HG03575 (cell line): ENCODE measurements around the gene TMEM158.

Source experiments
- ATAC-seq: cut with Tn5 transposase; IDR thresholded peaks from one replicate; pipeline ENCODE4 v1.9.1; 2021; ENCODE audit not compliant: unreplicated experiment, insufficient number of reproducible peaks, low FRiP score; ENCODE audit errors: extremely low read depth

Gene TMEM158

DNA sequence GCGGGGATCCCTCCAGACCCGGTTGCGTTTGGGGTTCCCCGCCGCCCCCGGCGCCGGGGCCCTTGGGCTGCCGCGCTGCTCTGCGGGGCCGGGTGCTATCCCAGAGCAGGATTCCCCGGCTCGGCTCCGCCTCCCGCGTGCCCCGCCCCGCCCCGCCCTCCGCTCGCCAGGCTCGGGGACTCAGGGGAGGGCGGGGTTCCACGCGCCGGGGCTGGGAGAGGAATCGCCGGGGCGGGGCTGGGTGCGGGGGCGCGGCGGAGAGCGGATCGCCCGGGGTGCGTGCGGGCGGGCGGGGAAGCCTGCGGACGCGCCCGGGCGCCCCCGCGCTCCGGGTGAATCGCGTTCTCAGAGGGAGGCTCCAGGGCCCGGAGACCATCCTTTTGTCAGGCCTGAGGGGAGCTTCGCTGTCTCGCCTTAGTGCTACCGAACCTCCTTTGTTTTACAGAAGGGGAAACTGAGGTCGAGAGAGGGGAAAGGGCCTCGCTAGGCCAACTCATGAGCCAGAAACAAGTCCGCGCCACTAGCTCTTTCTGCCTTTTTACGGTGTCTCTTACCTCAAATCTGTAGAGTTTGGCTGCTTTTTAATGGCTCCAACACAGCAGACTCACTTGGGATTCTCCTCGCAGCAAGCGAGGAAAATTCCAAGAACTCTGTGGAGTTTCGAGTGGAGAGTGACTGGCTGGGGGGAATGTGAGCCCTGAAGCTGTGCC lies at the start of gene TMEM158:
Gene TMEM158, minus strand, starts transcription at position 82 of the 710 bp plus-strand sequence. CDS start 260 bp downstream, outside the sequence.
- no peak for ATAC-seq

DNA sequence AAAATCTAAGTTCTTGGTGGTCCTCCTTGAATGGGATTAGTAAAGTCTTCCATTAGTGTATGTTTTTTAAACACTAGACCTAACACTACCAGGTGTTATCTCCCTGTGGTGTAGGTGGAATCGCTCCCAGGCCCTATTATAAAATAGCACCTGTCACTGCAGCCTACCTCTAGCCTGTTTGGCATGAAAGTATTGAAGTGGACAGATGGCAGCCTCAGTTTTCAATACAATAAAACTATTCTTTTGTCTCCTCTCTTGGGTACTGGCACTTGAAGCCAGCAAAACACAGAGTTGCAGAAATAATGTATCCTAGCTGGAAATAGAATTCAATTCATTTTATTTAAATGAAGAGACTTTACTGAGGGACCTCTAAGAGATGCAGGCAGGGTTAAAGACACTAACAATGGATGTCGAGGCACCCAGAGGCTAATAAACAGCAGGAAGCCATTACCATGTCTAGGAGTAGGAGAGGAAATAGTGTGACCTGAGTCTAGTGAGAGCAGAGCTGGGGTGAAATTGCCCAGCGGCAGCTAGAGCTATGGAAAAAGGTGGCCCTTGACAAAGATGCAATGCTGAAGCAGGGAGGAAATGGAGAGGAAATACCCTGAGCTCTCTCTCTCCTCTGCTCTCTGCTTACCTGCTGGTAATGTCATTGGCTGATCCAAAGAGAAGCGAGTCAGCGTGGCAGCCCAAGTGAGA lies 49.1 kb upstream of the TMEM158 start:
- ATAC-seq: no peak

DNA sequence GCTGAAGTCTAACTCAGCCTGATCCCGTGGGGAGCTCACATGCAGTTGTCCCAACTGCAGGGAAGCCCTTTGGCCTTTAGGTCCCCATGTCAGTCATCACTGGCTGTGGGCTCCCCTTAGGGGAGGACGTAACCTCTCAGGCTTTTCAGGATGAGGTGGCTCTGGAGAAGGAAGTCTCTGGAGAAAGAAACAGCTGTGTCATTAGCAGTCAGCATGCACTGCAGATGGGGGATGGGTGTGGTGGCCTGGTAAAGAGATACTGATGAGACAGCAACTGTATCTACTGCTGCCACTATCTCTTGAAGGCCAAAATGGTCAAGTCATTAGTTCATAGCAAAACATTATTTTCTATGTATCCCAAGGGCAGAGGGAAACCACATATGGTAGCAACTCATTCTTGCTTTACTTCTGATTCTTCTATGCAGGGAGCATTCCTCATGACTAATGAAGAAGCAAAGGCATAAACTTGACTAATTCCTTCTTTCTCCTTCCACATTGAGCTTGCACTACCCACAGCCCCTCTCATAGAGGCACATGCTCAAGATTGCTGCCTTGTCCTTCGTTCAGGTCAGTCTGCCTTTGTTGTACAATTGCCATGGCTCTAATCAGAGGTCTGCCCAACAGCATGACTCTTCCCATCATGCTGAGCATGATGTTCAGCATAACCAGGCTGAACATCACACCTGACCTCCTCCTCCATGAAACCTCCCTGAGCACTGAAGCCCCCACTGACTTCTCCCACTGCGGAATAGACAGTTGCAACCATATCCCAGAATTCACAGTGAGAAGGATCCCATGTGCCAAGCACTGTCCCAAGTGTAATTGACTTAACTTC lies 47.8 kb upstream of the TMEM158 start:
- no peak for ATAC-seq

DNA sequence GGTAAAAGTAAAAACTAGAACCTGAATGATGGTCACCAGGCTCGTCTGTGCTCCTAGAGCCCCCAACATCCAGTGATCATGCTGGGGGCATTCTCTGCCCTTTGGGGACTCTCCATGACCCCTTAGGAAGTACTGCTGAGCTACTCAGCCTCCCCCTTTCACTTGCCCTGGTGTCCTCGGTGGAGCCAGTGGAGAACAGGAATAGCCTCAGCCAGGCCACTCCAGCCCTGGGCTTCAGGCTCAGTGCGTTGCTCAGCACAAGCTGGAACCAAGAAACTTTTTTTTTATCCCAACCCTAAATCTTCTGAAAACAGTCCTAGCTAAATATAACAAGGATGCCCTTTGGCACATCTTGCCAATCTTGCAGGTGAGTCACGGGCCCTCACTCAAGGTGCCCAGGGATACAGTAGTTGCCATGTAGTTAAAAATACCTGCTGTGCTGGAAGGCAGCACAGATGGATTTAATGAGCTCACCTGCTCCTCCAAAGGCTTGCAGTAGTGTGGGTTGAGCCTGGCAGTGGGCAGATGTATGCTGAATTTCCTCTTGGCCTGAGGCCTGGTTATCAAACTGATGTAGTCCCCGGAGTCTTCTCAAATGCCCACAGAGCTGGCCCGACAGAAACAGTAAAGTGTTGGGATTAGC lies 46.9 kb upstream of the TMEM158 start:
- no peak for ATAC-seq

DNA sequence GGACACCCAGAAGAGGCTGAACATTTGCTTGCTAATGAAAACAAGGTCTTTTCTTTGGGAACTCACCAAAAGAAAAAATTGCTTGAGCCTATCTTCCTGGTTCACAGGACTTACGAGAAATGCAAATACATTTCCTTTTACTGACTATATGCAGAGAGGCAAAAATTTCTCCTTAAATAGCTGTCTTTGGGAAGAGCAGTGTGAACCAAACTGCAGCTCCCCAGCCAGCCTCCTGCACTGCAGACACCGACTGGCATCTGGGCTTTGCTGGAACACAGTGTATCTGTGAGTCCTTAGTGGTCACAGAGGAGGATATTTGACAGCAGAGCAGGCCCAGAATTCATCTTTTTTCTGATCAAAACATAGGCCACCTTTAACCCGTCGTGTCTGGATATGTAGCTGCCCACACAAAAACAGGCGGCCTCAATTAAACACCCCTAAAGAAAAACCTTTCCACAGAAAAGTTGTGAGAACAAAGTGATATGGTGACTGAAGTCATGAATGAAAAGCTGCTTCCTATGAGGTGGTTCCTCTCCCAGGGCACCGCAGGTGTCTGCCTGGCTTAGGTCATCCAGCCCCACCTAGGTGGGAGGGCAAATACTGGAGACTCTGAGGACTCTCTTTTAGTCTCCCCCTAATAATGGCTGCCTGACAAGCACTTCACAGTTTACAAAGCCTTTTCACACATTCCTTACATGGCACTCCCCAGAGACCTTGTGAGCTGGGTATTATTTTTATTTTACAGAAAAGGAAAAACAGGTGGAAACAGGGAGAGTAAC lies 46.1 kb upstream of the TMEM158 start:
- no peak for ATAC-seq

DNA sequence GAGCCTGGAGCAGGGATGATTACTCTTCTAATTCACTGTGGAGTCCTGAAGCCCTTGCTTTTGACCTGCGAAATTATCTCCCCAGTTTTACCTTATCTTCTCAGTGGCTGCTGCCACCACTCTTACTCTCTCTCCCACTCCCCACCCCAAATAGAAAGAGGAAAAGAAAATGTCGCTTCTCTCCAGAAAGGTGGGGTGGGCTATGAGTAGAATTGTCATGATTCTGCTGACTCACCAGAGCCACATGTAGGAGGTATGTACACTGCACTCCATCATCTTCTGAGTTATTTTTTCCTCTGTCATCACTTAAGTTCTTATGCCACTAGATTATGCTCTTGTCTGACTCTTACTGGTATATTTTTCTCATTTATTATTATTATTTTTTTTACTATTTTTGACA lies 43.9 kb upstream of the TMEM158 start:
- ATAC-seq: no peak

DNA sequence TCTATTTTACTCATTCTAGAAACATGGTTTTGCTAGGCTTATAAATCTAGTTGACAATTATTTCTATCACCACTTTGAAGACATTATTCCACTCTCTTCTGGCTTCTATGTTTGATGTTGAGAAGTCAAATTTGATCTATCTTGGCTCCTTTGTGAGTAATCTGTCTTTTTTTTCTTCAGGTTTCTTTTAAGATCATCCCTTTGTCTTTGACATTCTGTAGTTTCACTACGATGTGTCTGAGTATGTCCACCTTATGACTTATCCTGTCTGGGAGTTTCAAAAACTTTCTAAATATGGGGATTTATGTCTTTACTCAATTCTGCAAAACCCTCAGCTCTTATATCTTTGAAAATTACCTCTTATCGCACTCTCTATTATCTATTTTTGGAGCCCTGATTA lies 41.0 kb upstream of the TMEM158 start:
- ATAC-seq: no peak

DNA sequence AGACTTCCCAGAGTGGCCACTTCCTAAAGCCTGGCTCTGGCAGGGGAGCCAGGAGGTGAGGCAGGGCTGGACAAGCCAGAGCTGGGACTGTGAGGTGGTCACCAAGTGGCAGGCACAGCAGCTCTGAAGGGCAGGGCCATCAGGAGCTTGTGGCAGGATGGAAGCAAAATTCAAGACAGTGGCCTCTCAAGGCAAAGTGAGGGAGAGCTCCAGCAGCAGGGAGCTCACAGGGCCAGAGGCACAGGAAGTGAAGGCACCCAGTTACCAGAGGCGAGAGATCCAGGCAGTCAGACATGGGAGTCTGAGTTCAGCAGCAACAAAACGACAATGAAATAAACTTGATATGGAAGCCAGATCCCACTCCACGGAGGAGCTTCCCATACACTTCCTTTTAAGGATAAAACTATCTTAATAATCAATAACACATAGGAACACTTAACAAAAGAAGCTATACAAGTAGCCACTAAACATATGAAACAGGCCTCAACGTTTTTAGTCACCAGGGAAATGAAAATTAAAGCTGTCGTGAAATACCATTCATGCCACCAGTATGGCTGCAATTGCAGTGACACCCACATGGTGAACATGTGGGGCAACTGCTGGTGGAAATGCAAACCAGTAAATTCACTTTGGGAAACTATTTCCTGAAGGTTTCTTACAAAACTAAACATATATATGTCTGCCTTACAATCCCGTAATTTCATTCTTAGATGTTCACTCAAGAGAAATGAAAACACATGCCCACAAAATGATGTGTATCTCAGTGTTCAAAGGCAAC lies 35.4 kb upstream of the TMEM158 start:
- ATAC-seq: no peak

DNA sequence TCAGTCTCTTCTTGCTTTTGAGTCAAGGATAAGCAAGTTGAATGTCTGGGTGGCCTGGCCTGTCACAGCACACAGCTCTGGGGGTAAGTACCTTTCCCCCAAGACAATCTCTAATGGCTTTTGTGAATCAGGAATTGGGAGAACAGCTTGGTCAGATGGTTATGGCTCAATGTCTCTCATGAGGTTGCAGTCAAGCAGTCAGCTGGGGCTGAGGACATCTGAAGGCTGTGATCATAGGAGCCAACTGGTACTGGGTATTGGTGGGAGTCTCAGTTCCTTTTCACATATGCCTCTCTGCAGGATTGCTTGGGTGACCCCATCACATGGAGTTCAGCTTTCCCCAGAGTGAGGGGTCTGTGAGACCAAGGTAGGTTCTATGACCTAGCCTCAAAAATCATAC lies 33.0 kb upstream of the TMEM158 start:
- no peak for ATAC-seq

DNA sequence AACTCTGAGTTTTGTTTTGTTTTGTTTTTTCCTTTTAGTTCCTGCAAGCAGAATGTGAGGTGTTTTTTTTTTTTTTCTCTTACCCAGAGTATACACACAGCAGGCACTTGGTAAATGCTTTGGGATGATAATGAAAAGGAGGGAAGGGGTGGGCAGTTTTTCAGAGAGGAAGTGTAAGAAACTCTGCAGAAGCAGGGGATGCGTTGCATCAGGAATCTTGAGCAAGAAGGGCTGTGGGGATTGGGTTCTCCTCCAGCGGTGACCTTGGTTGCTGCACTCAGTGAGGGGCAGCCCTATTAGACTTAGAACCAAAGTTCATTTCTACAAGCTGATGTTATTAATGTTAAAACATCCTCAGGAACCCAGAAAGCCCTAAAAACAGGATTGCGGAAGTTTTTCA lies 32.2 kb upstream of the TMEM158 start:
- no peak for ATAC-seq

DNA sequence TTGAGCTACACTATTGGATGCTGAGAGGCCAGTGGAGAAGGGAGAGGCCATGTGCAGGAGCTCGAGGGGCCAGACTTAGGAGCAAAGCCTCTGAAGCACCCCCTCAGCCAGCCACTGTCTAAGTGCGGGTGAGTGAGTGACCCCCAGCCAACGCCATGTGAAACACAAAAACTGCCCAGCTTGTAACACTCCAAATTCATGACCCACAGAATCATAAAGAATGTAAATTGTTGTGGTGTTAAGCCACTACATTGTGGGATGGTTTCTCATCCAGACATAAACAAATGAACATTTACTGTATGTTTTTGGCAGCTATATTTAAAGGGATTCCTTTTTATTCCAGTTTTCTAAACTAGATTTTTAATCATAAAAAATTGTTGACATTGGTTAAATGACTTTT lies 27.2 kb upstream of the TMEM158 start:
- ATAC-seq: no peak

DNA sequence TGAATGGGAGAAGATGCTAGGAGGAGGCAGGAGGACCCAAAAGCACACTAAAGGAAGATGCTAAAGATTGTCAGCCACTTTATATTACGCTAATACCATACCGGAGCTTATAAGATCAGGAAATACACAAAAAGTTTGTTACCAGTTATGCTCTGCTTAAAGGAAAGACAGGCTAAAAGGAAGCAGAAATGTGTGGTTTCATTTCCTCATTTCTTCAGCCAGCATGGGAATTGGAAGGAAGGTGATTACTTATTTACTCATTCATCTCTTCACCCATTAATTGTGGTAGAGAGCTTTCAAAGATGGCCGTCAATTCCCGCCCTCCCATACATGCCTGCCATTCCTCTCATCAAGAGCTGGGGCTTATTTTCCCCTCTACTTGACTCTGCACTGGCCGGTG lies 26.7 kb upstream of the TMEM158 start:
- no peak for ATAC-seq

DNA sequence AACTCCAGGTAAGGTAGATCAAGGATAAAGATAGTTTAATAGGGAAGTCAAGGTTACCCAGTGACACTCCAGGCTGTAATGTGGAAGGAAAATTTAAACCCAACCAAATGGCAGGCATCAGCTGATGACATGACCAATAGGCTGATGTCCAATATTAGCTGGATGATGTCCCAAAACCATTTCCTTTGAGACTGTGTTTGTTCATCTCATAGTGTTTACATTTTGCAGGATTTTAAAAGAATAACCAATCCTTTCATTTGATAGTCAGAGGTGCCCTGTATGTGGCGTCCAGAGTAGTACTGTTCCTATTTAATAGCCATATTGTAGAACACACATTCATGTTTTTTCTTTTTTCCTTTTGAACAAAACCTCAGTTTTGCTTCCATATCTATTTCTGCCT lies 23.3 kb upstream of the TMEM158 start:
- ATAC-seq: no peak

DNA sequence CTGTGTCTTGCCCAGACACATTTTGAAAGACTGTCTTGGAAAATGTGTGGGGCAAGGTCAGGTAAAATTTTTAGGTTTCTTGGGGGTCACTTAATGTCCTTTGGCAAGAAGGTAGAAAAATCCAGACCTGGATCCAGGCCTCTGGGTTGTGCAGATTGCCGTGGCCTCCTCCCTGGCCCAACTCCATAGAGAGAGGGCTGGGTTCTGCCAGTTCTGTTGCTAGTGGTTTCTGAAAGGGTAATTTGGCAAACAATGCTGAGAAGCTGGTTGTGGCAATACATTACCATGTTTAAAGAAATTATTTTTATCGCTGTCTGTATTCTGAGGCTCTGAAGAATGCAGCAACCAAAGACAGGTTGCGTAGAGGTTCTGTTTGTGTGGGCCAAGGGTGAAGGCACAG lies 20.2 kb upstream of the TMEM158 start:
- ATAC-seq: no peak

DNA sequence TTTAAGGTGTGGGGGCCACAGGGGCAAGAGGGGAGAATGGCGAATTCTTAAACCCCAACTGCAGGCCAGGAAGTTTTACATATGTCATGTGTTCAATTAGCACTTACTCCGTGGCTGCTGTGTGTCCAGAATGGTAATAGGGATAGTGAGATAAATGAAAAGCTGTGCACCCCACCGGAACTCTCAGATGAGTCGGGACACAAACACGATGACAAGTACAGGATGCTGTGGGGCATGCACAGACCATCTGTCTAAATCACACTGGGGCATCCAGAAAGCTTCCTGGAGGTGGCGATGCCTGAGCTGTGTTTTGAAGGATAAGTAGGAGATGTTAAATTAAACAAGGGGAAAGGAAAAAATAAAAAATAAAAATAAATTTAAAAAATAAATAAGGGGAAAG lies 18.3 kb upstream of the TMEM158 start:
- ATAC-seq: no peak

DNA sequence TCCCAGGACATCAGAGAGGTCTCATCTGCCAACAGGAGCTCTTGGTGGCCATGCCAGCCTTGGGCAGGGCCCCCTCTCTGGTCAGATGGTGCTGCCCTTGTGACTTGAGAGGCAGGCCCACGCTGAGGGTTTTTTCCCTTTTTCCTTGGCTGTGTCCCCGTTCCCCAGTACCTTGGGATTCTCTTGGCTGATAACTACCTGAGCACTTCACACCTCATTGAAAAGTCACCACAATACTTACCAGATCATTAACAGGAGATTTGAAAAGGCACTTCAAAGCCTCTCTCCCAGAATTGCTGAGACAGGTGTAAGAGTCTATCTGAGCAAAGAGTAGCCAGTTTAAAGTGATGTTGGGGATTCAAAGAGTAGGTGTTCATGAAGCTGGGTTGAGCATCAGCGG lies 15.1 kb upstream of the TMEM158 start:
- ATAC-seq: no peak

DNA sequence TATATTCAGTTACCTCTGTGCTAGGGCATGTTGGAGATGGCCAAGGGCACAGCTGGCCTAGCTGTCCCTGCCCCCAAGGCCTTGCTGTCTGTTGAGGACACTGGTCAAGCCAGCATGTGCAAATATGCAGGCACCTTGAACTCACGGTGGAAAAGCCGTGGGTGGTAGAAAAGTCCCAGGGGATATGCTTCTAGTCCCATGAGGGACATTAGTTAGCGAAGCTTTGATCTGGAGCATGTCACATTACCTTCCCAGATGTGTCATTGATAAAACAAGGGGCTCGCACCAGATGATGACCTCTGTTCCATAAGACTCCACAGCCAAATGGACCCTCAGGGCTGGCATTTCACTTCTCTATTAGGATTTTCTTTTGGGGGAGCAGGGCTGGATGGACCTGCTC lies 14.2 kb upstream of the TMEM158 start:
- ATAC-seq: no peak

DNA sequence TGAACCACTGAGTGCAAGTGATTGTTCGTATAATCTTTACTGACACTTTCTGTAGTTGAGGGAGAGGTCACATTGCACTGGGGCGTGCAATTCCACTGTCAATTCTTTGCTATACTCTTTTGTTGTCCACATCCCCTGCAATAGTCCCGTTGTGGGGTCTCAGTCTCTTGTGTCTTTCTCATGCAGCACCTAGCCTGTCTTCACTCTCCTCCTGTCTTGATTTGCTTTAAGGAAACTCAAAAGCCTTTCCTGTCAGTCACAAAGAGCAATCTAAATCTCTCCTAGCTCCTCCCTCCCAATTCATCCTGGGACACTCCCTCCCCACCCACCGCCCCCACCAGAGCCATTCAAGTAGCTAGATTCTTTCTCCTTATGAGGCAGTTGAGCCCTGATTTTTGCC lies 13.2 kb upstream of the TMEM158 start:
- no peak for ATAC-seq
